GM10248 (cell line): ENCODE data around the gene SLC52A1.

Experiments
- CTCF ChIA-PET: fragments of 300-600 bp; sonication (Branson Sonifier 250); formaldehyde crosslinking; extraction: SDS; loops from one replicate; lab custom pipeline; 2021; ENCODE audit warnings: antibody characterized with exemption; lab: Yijun Ruan, JAX
- POLR2A ChIA-PET: fragments of 350-650 bp; sonication (Branson Sonifier 250); formaldehyde crosslinking; extraction: SDS; loops from one replicate; lab custom pipeline; 2020; ENCODE audit warnings: antibody characterized with exemption; lab: Yijun Ruan, JAX
- DNase-seq: peaks from one replicate; pipeline ENCODE4 v3.0.0; 2012; ENCODE audit errors: extremely low spot score
- TF ChIP-seq, protein P1 (sequence below): IDR thresholded peaks from 2 replicates; pipeline ENCODE4 v1.5.1; 2012; ENCODE audit warnings: mild to moderate bottlenecking, low read depth; ENCODE audit errors: extremely low read depth, missing control alignments, control extremely low read depth

Gene SLC52A1

DNA sequence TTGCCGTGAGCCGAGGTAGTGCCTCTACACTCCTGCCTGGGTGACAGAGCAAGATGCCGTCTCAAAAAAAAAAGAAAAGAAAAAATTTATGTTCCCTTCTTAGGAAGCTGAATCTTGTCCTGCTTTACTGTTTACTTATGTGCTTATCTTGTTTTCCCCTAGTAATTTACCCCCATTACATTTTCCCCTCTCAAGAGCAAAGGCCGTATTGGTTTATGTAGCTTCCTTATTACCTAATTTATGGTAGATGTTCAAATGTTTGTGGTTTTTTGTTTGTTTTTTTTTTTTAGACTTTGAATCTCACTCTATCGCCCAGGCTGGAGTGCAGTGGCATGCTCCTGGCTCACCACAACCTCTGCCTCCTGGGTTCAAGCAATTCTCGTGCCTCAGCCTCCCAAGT lies 10.3 kb upstream of the SLC52A1 start:
- TF ChIP-seq, protein P1, sequence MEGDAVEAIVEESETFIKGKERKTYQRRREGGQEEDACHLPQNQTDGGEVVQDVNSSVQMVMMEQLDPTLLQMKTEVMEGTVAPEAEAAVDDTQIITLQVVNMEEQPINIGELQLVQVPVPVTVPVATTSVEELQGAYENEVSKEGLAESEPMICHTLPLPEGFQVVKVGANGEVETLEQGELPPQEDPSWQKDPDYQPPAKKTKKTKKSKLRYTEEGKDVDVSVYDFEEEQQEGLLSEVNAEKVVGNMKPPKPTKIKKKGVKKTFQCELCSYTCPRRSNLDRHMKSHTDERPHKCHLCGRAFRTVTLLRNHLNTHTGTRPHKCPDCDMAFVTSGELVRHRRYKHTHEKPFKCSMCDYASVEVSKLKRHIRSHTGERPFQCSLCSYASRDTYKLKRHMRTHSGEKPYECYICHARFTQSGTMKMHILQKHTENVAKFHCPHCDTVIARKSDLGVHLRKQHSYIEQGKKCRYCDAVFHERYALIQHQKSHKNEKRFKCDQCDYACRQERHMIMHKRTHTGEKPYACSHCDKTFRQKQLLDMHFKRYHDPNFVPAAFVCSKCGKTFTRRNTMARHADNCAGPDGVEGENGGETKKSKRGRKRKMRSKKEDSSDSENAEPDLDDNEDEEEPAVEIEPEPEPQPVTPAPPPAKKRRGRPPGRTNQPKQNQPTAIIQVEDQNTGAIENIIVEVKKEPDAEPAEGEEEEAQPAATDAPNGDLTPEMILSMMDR, result no peak

DNA sequence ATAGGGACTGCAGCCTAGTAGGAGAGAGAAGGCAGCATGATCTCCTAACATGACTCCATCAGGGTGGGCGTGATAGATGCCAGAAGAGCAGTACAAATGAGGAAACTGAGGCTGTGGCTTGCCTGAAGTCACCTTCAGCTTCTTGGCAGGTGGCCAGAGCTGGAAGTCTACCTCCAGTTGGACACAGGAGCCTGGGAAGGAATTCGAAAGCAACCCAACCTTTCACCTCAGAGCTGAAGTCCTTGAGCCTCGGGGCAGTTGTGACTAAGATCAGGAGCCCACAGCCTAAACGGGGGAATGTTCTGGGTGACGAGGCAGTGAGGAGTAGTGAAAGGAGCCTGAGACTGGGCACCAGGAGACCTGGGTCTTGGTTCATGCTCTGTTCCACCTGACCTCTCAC lies 9.4 kb upstream of the SLC52A1 start:
- DNase-seq, result no peak
- ChIA-PET CTCF (interaction anchor here (1.2 to 1.7 kb wide), 4 partner anchors 13 to 89 kb away, joined by 3 to 4 read pairs (median 4); no protein-coding TSS in a partner anchor), POLR2A (no interaction called here)
- TF ChIP-seq, protein P1, result no peak

More for the DNA sequence above, 10.3 kb upstream of the SLC52A1 start:
- ChIA-PET CTCF (interaction anchor here (1.3 to 2.8 kb wide), 4 partner anchors 9 to 90 kb away, joined by 3 to 11 read pairs (median 5); partner anchors contain the start of gene SLC52A1), POLR2A (no interaction called here)
- no peak for DNase-seq

DNA sequence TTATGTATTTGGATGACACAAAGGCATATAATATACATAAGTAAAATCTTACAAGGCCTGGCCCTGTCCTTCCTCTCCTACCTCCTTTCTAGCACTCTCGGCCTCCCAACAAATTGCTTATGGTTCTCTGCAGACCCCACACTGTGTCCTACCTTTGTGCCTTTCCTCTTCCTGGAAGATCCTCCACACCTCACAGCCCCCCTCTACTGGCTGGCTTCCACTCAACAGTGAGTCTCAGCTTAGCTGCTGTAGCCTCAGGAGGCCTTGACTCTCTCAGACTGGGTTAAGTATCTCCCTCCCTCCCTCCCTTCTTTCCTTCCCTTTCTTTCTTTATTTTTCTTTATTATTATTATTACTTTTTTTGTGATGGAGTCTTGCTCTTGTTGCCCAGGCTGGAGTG lies 8.3 kb upstream of the SLC52A1 start:
- no peak for DNase-seq
- ChIA-PET POLR2A (no interaction called here), CTCF (interaction anchor here (1.7 kb wide), 1 partner anchor 11 kb away, joined by 4 read pairs; no protein-coding TSS in a partner anchor)
- TF ChIP-seq, protein P1, result no peak

DNA sequence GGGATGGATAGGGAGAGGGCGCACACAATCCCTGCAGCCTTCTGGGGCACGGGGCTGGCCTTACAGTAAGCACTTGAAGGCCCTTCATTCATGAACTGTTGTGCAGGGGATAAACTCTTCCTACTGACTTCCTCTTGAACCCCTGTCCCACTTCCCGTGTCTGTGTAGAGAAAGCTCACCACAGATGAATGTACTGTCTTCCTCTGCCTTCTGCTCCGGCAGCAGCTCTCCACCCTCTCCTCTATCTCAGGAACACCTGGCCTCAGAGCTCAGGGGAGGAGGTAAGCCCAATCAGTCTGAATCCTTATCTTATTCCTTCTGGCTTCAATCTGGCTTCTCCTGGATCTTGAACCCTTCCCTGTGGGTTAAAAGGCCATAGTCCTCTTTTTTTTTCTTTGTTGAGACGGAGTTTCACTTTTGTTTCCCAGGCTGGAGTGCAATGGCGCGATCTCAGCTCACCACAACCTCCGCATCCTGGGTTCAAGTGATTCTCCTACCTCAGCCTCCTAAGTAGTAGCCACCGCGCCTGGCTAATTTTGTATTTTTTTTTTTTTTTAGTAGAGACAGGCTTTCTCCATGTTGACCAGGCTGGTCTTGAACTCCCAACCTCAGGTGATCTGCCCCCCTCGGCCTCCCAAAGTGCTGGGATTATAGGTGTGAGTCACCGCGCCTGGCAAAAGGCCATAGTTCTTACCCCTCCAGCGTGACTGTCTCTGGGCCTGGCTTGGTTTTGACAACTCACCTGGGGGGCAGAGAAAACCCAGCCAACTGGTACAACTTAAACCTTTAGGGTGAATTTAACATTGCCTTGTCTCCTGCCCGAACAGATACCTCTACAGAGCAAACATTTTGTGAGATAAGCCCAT lies 7.2 kb upstream of the SLC52A1 start:
- CTCF ChIA-PET, result interaction anchor here (0.9 kb wide), 1 partner anchor 11 kb away, joined by 3 read pairs; no protein-coding TSS in a partner anchor
- DNase-seq, result no peak
- TF ChIP-seq, protein P1, result no peak
- POLR2A ChIA-PET, result no interaction called here

DNA sequence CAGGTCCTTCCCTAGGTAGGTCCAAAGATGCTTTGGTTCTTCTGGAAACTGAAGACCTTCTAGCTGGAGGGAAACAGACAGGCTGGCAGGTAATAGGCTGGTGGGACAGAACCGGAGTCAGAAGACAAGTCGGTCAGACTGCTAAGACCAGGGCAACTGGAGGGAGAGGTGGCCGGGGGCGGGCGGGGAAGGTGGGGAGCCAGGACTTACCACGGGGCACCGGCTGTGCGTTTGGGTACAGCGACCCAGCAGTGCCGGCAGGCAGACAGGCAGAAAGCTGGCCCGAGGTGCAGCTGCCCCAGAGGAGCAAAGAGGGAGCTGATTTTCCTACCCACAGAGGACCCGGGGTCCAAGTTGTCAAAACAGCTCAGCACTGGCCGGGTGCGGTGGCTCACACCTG lies 575 bp downstream of the SLC52A1 start:
- ChIA-PET POLR2A (interaction anchor here (0.6 to 0.7 kb wide), 2 partner anchors 18 to 28 kb away, joined by 3 to 4 read pairs; no protein-coding TSS in a partner anchor), CTCF (no interaction called here)
- no peak for DNase-seq
- TF ChIP-seq, protein P1, result no peak

DNA sequence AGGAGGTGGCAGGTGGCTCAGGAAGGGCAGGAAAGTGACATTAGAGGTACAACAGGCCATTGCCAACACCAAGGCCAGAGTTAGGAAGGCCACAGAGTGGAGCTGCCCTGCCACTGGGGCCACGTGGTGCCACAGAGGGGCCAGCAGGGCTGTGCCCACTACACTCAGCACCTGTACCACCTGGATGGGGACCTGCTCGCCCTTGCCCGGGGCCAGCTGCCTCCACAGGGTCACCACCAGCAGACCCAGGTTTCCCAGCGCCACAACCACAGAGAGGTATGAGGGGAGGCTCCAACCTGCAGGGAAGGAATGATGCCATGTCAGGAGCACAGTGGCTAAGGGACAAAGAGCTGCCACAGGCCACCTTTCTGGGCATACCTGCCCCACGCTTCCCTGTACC lies 1.2 kb downstream of the SLC52A1 start:
- no peak for DNase-seq
- ChIA-PET CTCF (no interaction called here), POLR2A (interaction anchor here (0.7 kb wide), 1 partner anchor 17 kb away, joined by 3 read pairs; no protein-coding TSS in a partner anchor)
- TF ChIP-seq, protein P1, result no peak
